GM19025 (cell line): ENCODE measurements around the gene SERPINB13.
A peak's percentile ranks its signal among the peaks of the same experiment; 100 is the strongest.
"Not testable (repeated sequence)": the region's sequence is repeated elsewhere in the genome, so short reads cannot be mapped to it uniquely, and the experiment has no call there.

Source experiments
- ATAC-seq: cut with Tn5 transposase; IDR thresholded peaks from one replicate; pipeline ENCODE4 v1.9.1; 2021; ENCODE audit warnings: mild to moderate bottlenecking, low read depth, moderate library complexity; ENCODE audit not compliant: unreplicated experiment

The SERPINB13 gene

DNA sequence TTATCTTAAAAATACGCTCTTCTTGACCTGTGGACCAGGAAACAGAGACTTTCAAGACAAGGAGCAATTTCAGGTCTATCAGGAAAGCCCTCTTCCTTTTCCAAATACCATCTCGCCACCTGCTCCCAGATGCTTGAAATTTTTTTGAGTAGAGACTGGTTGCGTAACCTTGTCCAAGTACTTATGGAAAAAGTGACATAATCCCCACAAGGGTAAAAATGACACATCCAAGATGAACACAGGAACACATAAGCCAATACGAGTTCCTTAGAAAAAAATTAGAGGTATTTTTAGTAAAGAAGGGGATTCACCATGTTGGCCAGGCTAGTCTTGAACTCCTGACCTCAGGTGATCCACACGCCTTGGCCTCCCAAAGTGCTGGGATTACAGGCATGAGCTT is 1.8 kb downstream of the SERPINB13 start:
- no peak for ATAC-seq

DNA sequence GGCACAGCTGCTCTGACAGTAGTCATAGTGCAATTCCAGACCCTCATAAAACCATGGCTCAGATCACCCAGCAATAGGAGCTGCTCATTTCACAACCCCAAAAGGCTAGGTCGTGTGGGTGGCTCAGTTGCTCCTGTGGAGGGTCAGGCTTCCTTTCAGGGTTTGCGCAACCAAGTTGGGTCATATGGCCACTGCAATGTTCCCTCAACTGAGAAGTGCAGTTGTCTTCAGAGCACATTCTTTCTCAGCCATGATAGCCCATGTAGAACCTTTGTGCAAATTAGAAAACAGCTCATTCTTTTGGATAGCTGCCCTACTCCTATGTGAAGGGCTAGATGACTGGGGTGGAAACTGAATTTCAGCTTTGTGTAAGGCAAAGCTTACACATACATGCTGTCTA is 3.2 kb downstream of the SERPINB13 start:
- no peak for ATAC-seq

DNA sequence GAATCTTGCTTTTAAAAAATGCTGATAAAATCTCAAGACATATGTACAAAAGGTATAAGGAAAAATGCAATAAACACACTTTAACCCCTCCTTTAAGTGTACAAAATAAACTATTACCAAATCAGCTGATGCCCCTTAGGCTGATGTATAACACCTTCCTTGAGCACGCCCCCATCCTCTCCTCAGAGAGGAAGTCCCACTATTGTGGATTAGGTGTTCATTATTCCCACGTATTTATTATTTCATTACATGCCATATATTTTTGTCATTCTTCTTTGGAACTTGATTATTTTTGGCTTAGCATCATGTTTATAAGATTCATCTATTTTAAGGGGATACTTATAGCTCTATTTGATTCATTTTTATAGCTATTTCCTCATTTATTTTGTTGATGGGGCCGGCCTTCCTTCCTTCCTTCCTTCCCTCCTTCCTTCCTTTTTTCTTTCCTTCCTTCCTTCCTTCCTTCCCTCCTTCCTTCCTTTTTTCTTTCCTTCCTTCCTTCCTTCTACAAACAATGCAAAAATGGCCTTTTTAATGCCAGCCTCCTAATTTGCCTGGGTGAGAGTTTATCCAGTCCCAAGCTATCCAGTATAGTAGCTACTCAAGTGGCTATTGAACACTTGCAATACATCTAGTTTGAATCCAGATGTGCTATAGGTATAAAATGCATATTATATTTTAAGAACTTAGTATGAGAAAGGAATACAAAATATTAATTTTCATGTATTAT is 4.0 kb downstream of the SERPINB13 start:
- ATAC-seq, result no peak

DNA sequence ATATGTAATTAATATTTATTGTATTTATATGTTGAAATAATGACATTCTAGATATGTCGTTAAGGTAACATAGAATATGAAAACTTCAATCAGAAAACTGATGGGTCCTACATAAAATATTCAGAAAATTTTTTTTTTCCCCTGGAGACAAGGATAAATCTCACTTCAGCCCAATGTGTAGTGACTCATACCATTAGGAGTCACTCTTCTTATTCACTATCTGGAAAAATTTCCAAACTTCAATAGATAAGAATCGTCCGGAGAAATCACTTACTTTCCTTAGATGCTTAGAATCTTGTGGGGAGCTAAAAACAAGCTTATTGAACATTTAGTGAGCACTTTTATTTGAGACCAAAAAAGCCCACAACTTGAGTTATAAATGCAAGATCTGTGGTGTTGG is 4.6 kb downstream of the SERPINB13 start:
- ATAC-seq, result no peak

DNA sequence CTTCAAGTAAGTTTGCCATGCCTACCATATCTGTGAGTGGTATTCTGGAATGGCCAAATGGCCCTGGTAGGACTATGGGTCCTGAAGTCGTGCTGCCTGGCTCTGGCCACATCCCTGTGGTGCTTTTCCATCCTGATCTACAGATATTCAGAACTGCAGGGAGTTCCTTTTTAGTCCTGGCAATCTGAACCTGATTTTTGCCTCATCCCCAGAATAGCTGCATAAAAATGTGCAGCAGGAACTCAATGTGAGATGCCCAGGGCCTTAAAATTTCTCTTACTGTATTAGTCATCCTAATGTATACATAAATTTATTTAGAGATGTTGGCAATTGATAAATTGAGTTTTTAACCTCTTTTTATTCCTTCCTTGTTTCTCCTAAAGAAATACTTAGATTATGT is 5.3 kb downstream of the SERPINB13 start:
- ATAC-seq, result no peak

DNA sequence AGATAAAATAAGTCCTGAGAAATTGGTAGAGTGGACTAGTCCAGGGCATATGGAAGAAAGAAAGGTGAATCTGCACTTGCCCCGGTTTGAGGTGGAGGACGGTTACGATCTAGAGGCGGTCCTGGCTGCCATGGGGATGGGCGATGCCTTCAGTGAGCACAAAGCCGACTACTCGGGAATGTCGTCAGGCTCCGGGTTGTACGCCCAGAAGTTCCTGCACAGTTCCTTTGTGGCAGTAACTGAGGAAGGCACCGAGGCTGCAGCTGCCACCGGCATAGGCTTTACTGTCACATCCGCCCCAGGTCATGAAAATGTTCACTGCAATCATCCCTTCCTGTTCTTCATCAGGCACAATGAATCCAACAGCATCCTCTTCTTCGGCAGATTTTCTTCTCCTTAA is 9.8 kb downstream of the SERPINB13 start:
- ATAC-seq, result no peak

DNA sequence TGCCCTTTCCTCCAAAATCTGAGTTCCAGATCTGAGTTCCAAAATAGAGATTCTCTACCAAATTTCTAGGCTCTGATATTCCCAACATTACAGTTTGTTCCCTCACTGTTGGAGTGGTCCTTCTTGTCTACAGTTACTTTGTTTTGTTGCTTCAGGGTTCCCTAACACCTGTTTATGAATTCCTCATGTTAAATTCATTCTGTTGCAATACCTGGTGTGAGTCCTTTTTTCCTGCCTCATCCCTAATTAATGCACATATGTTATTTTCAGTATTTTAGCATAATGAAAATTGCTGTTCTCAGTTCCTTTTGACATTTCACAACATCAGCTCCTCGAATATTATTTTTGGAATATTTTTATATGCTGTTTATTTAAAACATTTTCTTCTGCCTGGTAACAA is 16.2 kb downstream of the SERPINB13 start:
- ATAC-seq, result no peak

DNA sequence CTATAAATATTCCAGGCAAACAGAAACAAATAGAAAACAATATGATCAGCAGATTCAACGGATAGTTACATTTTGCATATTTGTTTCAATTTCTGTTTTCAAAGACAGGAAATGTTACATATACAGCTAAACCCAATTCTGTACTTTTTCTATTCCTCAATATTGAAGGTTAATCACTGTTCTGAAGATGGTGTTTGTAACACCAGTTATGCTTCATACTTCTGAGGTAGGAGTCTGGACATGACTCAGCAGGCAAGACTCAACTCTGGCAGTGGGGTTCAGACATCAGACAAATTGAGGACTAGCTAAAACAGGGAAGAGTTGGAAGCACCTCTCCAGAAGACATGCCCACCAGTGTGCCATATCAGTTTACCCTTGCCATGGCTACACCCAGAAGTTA is 16.6 kb downstream of the SERPINB13 start:
- ATAC-seq, result peak; percentile 85

DNA sequence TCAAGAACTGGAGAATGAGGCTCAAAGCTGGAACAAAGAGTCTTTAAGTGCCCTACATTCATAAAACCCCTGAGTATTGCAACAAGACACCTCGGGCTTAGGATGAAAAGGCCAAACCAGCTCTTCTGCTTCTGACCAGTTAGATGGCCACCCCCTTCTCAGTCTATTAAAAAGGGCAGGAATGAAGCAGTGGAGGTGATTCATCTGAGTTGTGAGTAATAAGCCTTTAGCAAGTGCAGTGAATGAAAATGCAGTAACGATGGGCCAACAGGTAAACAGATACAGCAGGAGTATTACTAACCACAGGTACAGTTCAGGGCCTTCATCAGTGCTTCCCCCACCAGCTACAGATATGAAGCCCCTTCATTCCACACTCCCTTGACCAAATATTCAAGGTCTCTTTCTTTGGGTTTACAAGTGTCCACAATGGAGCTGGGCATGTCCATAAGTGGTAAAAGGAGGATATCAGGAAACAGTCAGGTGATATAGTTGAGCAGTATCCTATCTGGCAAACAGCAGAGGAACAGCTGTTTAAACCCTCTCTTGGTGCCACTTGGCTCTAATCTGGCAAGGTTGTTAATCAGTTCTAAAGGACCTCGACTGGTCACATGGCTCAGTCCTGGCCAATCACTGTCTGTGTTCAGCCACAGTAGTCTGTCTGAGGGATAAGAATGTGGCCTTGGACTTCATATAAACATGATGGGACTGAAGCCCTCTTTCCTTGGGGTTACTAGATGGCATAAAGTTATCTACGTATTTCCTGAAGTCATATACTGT is 17.8 kb downstream of the SERPINB13 start:
- ATAC-seq, result no peak

DNA sequence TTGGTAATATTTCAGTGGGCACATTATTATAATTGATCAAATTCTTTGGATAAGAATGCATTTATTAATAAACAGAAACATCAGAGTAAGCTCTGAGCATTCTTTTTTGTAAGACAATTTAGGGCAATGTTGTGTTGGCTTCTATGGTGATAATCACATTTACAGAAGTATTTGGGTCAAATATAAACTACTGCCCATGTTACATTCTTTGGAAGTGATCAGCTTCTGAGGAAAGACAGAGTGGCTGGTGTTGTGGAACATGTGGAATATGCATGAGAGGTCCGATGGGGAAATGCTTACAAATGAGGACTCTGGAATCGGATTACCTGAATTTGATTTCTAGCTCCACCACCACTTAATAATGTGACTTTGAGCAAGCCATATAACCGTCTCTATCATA is 19.4 kb downstream of the SERPINB13 start:
- no peak for ATAC-seq

DNA sequence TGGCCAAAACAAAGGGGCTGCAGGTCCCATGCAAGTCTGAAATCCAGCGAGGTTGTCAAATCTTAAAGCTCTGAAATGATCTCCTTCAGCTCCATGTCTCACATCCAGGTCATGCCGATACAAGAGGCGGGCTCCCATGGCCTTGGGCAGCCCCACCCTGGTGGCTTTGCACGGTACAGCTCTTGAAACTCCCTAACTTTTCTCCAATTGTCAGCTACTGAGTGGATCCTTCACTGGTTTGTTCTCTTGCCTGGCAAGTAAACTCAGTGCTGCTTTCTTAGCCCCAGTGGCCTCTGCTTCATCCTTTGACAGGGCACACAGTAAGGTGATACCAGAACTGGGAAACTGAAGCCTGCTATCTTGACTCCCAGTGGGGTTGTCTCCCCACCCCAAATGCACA is 26.3 kb downstream of the SERPINB13 start:
- ATAC-seq, result no peak

DNA sequence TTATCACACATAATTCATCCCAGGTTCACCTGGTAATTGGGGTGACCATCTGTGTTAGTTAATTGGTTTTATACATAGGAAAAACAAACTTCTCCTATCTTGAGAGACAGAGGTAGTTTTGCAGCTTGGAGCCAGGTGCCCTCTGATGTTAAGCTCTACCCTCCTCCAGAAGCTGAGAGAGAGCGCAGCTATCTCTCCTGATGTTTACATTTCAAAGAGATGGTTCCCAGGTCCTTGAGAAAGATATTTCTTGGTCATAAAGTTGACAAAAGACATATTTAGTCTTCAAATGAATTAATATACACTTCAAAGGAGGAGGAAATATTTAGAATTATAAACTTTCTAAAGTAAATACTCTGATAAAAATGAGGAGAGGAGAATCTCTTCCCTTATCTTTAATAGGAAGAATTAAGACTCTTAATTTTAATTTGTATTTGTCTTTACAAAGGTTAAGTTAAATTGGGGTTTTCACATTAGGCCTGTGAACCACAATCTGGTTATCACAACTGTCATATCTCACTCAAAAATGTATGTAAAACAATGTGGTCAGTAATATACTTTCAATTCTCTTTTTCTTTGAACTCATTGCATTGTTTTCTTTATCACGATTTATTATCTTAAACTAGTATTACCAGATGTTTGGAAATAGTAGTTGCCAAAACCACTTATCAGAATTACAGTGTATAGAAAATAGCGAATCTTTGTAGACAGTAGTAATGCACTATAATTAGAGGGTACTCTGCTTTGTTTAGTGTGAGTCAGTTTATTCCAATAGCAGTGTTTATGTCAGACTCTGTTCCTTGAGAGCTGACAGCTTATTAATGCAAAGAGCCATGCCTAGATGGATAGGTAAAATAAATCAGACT is 30.1 kb downstream of the SERPINB13 start:
- ATAC-seq, result no peak

DNA sequence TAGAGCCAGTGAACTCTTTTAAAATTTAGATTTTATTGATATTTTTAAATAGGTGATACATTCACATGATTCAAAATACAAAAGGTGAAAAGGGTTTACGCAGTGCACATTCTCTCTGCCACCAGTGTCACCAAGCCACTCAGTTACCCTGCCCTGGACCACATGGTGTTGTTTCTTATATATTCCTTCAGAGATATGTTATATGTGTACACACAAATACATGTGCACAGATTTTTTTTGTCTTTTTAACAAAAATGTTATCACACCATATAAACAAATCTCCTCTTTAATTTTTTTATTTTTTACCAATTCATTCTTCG is 30.7 kb downstream of the SERPINB13 start:
- ATAC-seq, result no peak

DNA sequence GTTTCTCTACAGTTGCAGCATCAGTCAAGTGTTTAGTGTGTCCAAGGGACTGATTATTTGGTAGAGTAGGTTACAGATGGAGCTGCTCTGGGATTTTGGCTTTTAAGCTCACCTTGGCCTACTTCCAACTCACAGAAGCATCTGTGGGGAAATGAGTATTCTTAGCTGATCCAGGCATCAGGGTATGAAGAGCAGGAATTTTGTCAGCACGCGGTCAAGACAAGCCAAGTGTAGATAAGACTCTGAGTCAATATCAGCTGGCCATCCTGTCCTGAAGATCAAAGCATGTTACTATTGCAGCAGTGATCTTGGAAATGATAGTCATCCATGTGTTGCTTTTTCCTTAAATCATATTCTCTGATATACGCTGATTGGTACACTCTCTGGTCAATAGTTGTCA is 32.5 kb downstream of the SERPINB13 start:
- no peak for ATAC-seq

DNA sequence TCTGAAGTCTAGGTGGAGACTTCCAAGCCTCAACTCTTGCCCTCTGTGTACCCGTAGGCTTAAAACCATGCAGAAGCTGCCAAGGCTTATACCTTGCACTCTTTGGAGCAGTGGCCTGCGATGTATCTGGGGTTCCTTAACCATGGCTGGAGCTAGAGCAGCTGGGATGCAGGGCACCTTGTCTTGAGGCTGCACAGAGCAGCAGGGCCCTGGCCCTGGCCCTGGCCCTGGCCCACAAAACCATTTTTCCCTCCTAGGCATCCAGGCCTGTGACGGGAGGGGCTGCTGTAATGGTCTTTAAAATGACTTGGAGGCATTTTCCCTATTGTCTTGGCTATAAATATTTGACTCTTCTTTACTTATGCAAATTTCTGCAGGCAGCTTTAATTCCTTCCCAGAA is 37.7 kb downstream of the SERPINB13 start:
- ATAC-seq, result no peak

DNA sequence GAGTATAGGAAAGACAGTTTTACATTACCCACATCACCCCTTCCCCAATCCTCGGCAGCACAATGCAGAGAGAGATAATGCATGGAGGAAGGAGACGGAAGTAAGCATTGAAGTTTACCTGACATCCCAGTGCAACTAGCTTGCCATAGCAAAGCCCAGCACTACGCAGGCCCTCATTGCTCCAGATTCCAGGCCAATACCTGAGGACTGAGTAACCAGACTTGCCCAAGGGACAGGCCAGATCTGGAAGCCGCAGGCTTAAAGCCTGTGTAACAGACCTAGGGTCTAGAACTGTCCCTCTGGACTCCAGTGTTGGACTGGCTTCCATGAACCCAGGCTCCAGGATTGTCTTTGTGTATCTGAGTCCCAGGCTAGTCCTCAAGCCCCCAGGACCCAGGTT is 39.3 kb downstream of the SERPINB13 start:
- ATAC-seq, result no peak

DNA sequence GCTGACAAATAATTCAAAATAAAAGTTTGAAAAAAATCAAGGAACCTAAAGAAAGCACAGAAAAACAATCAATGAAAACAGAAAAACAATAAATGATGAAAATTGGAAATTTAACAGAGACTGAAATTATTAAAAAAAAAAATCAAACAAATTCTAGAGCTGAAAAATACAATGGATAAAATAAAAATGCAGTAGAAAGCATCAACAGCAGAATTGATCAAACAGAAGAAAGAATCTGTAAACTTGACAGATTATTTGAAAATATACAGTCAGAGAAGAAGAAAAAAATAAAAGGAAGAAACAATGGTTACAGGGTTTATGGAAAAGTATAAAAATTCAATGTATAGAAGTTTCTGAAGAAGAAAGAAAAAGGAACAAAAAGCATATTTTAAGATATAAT is 40.7 kb downstream of the SERPINB13 start:
- ATAC-seq, result no peak

DNA sequence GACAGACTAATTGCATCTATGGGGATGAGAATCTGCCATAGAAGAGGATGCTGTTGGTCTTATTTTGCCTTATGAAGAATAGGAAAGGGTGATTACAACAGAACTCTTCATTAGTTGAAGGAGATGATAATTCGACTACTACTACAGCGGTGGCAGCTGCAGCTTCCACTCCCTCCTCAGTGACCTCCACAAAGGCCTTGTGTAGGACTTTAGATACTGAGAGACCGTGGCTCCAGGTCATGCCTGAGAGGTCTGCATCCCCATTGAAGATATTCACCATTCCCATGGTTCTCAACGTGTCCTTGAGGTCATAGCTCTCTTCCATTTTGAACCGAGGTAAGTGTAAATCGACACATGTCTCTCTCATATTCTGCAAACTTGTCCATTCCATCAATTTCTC is 50.6 kb downstream of the SERPINB13 start:
- no peak for ATAC-seq

DNA sequence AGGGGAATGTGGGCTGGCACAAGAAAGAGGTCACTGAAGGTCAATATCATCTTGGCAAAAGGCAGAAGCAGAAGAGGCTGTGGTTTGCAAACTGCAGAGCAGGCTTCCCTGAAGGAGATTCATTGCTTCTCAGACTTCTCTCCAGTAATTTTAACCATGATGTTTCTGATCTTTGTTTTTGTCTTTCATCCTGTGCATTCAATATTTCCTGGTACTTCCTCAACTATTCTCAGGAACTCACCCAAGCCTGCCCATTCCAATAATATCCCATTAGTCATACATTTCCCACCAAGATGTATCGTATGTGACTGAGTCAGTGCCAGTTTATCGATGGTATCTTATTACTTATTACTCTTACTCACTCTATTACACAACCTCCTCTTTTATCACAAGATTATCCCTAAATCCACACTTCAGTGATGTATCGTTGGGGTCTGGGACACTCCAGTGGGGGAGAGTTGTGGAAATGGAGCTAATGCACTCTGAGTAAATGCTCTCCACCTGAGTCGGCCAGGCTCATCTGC is 54.1 kb downstream of the SERPINB13 start:
- ATAC-seq, result not testable (repeated sequence)

DNA sequence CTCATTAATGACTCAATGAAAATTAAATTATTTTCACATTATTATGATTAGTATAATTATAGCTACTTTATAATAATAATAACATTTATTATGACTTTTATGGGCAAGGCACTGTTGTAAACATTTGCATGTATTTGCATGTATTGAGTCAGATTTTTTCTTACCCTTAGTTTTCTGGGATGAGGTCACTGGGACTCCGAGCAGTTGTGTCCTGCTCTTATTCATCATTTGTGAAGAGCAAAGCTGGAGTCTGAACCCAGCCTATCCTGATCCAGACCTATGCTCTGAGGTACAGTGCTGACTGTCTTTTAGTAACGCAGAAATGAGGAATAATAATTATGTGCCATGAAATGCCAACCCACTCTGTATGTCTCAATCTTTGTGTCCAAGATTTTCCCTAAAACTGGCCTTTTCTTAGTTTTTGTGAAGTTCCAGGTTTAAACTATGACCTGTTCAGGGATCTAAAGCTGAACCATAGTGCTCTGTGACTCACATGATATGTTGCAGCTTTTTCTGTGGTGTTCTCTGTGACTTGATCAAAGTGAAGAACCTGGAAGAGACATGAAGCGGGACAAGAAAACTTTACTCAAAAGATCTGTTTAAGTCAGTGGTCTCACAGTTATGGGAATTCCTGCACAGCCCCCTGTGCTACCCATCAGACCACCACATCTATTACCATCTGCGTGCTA is 55.7 kb downstream of the SERPINB13 start:
- not testable (repeated sequence) for ATAC-seq

DNA sequence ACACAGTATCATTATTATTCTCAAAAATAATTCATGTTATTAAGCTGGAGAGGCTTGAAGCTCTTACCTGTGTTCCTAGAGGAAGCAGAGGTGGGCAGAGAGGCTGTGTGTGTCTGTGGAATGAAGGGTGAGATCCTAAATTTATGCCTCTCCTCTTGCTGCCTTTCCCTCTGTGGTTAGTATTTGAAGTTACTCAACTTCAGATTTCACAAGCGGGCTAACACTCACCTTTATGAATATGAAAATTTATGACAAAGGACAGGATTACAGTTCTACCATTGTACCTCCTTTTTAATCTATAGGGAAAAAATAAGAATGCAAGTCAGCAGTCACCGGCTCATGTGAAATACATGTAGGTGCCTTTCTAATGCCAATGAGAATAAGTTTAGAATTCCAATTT is 57.0 kb downstream of the SERPINB13 start, which contains the start of gene SERPINB4:
TSS of gene SERPINB4 (minus strand) at position 115 of the 400 bp plus-strand sequence. CDS start 679 bp downstream, outside the sequence.
- ATAC-seq, result not testable (repeated sequence)
